Panc1 (cell line): ENCODE measurements around the gene TLE1.

Experiments
- POLR2AphosphoS5 ChIP-seq: IDR thresholded peaks from 2 replicates; pipeline ENCODE4 v1.6.1; 2012; ENCODE audit warnings: mild to moderate bottlenecking, low read depth, low read length, moderate library complexity
- TF ChIP-seq, protein P1 (sequence below): fragments of 450-650 bp; IDR thresholded peaks from 2 replicates; pipeline ENCODE4 v1.5.1; 2017; ENCODE audit warnings: mild to moderate bottlenecking
- TF ChIP-seq, protein P2 (sequence below), 2 experiments: IDR thresholded peaks; 2 replicates each; pipeline ENCODE4 v1.6.1; 2011 to 2012; ENCODE audit warnings: low read depth in 2 of 2, control low read depth in 1 of 2, low read length in 1 of 2, mild to moderate bottlenecking in 1 of 2, moderate library complexity in 1 of 2; ENCODE audit not compliant: insufficient read depth in 1 of 2

DNA sequence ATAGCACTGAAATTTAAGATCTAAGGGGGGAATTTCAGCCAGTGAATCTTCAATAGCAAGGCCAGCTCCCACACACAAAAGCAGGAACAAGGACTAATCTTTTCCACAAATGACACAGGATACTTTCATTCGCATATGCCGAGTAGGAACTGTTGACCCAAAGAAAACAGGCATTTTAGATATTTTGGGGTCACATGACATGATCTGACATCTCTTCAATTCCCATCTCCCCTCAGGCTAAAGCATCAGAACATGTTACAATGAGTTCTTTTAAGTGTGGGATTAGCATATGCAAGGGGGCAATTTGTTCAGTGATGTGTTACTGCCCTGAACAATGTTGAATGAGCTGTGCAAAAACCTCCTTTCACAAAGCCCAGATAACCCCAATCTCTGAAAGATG lies 68.2 kb downstream of the TLE1 start:
- TF ChIP-seq, protein P1, sequence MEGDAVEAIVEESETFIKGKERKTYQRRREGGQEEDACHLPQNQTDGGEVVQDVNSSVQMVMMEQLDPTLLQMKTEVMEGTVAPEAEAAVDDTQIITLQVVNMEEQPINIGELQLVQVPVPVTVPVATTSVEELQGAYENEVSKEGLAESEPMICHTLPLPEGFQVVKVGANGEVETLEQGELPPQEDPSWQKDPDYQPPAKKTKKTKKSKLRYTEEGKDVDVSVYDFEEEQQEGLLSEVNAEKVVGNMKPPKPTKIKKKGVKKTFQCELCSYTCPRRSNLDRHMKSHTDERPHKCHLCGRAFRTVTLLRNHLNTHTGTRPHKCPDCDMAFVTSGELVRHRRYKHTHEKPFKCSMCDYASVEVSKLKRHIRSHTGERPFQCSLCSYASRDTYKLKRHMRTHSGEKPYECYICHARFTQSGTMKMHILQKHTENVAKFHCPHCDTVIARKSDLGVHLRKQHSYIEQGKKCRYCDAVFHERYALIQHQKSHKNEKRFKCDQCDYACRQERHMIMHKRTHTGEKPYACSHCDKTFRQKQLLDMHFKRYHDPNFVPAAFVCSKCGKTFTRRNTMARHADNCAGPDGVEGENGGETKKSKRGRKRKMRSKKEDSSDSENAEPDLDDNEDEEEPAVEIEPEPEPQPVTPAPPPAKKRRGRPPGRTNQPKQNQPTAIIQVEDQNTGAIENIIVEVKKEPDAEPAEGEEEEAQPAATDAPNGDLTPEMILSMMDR: no peak
- no peak for TF ChIP-seq POLR2AphosphoS5
- TF ChIP-seq, protein P2, sequence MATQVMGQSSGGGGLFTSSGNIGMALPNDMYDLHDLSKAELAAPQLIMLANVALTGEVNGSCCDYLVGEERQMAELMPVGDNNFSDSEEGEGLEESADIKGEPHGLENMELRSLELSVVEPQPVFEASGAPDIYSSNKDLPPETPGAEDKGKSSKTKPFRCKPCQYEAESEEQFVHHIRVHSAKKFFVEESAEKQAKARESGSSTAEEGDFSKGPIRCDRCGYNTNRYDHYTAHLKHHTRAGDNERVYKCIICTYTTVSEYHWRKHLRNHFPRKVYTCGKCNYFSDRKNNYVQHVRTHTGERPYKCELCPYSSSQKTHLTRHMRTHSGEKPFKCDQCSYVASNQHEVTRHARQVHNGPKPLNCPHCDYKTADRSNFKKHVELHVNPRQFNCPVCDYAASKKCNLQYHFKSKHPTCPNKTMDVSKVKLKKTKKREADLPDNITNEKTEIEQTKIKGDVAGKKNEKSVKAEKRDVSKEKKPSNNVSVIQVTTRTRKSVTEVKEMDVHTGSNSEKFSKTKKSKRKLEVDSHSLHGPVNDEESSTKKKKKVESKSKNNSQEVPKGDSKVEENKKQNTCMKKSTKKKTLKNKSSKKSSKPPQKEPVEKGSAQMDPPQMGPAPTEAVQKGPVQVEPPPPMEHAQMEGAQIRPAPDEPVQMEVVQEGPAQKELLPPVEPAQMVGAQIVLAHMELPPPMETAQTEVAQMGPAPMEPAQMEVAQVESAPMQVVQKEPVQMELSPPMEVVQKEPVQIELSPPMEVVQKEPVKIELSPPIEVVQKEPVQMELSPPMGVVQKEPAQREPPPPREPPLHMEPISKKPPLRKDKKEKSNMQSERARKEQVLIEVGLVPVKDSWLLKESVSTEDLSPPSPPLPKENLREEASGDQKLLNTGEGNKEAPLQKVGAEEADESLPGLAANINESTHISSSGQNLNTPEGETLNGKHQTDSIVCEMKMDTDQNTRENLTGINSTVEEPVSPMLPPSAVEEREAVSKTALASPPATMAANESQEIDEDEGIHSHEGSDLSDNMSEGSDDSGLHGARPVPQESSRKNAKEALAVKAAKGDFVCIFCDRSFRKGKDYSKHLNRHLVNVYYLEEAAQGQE (IDR thresholded peaks at IDR 0.05; ENCODE audit: insufficient read depth in 1 of 2, low read depth in 2 of 2, low read length in 1 of 2): no peak
